OCI-LY7 (cell line): ENCODE results near the gene DMD. TPM values are rescaled to one million over a fixed set of nuclear protein-coding genes. Genes with fewer than 3 reads are reported as not detected.

ENCODE experiments used
- BruUV-seq: library from RNA; stranded (reverse); fragments of 400-500 nt; replicated peaks from 2 replicates; lab custom pipeline; 2021; lab: Mats Ljungman, UMichigan
- CTCF ChIA-PET: fragments of 300-600 bp; sonication (Branson Sonifier 250); formaldehyde crosslinking; loops from one replicate; lab custom pipeline; 2022; ENCODE audit warnings: antibody characterized with exemption; ENCODE audit not compliant: unreplicated experiment; lab: Charles Lee
- POLR2A ChIA-PET: fragments of 300-600 bp; sonication (Branson Sonifier 250); formaldehyde crosslinking; loops from one replicate; lab custom pipeline; 2022; ENCODE audit warnings: antibody characterized with exemption; lab: Charles Lee
- DNase-seq: peaks from one replicate; pipeline ENCODE4 v3.0.0-alpha.2; 2015; ENCODE audit warnings: low spot score
- H2AFZ ChIP-seq: fragments of 200-600 bp; sonication (generic), shearing (Covaris generic); 2 replicates; pipeline ENCODE4 v1.6.1; 2014; ENCODE audit warnings: mild to moderate bottlenecking, antibody characterized with exemption, low read length, moderate library complexity
- H3K27ac ChIP-seq: fragments of 200-600 bp; sonication (generic); 2 replicates; pipeline ENCODE4 v1.5.1; 2014; ENCODE audit warnings: mixed run types, low read depth, mild to moderate bottlenecking, moderate library complexity, low read length, inconsistent platforms; ENCODE audit not compliant: poor library complexity, severe bottlenecking
- H3K36me3 ChIP-seq: fragments of 200-600 bp; sonication (generic); 2 replicates; pipeline ENCODE4 v1.6.1; 2014; ENCODE audit warnings: mild to moderate bottlenecking, antibody characterized with exemption, low read length, moderate library complexity, mixed read lengths; ENCODE audit not compliant: insufficient read depth
- H3K4me1 ChIP-seq: fragments of 200-600 bp; sonication (generic); 2 replicates; pipeline ENCODE4 v1.5.1; 2014; ENCODE audit warnings: mild to moderate bottlenecking, low read length; ENCODE audit not compliant: insufficient read depth, poor library complexity, severe bottlenecking
- H3K4me2 ChIP-seq: fragments of 200-600 bp; sonication (generic); 2 replicates; pipeline ENCODE4 v1.6.1; 2014; ENCODE audit warnings: mild to moderate bottlenecking, low read length
- H3K4me3 ChIP-seq: fragments of 200-600 bp; sonication (generic); 2 replicates; pipeline ENCODE4 v1.5.1; 2014; ENCODE audit warnings: mild to moderate bottlenecking, low read depth, low read length; ENCODE audit not compliant: poor library complexity, severe bottlenecking
- H3K79me2 ChIP-seq: fragments of 200-600 bp; sonication (generic); 2 replicates; pipeline ENCODE4 v1.6.1; 2016; ENCODE audit warnings: low read depth, mild to moderate bottlenecking, low read length, moderate library complexity, mixed read lengths; ENCODE audit not compliant: insufficient read depth
- H3K9me2 ChIP-seq: fragments of 200-600 bp; sonication (generic); 2 replicates; pipeline ENCODE4 v1.6.1; 2016; ENCODE audit warnings: mild to moderate bottlenecking, low read length, mixed read lengths; ENCODE audit not compliant: insufficient read depth
- H3K9me3 ChIP-seq: fragments of 200-600 bp; sonication (generic); 2 replicates; pipeline ENCODE4 v1.6.1; 2014; ENCODE audit warnings: mild to moderate bottlenecking, mixed run types, low read length, mixed read lengths
- H4K20me1 ChIP-seq: fragments of 200-600 bp; sonication (generic); 2 replicates; pipeline ENCODE4 v1.6.1; 2014; ENCODE audit warnings: mild to moderate bottlenecking, antibody characterized with exemption, low read length, moderate library complexity, mixed read lengths; ENCODE audit not compliant: insufficient read depth
- EZH2phosphoT487 ChIP-seq: fragments of 200-600 bp; sonication (generic); IDR thresholded peaks from 2 replicates; pipeline ENCODE4 v1.6.1; 2018; ENCODE audit warnings: low read depth, borderline replicate concordance, mild to moderate bottlenecking, mixed run types, antibody characterized with exemption, low read length, moderate library complexity, mixed read lengths
- intact Hi-C: fragments of 100-400 bp; cut with micrococcal nuclease; formaldehyde crosslinking; loops from one replicate; pipeline ENCODE4 v1.10.0; 2022; ENCODE audit not compliant: unreplicated experiment
- total RNA-seq, 2 experiments: library from RNA; depleted of rRNA in 1 of 2; stranded (reverse); fragments of >200 nt in 1 of 2; shearing (Covaris generic) in 1 of 2; gene quantifications; 2 replicates each; pipeline ENCODE4 v1.2.3, GENCODE V29; 2014 to 2022
- TF ChIP-seq, protein P1 (sequence below): fragments of 200-600 bp; sonication (generic); conservative IDR thresholded peaks from 2 replicates; pipeline ENCODE4 v1.5.1; 2014; ENCODE audit warnings: mild to moderate bottlenecking, antibody characterized with exemption, low read length, moderate library complexity, mixed read lengths

The DMD gene
- total RNA-seq, 2 experiments from 2014 or later = 20.5 to 61.4 TPM

DNA sequence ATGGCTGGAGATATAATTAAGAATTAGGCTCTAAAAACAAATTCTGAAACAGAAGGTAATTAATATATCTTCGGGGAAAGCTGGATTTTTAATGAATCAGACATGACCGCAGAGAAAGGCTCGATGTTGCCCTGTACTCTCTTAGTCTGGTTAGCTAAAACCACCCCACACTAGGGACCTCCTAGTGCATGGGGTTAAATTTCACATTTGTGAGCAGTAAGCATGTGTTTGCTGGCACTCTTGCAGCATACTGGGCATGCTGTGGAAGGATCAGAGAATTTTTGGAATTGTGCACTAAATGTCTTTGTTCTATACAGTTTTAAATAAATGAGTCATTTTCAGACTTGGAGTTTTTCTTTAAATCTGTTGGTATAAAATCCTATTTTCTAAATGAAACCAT, 1663.9 kb downstream of the DMD start:
- DNase-seq = no peak
- Histone ChIP-seq H3K36me3 (no peaks in the 10 kb centered on the region), H3K4me2 (no peak overlapping the region), H3K4me1 (no peaks in the 10 kb centered on the region), H3K79me2 (no peaks in the 10 kb centered on the region), H3K4me3 (no peak overlapping the region), H3K27ac (no peak overlapping the region), H4K20me1 (no peaks in the 10 kb centered on the region), H2AFZ (no peak overlapping the region), H3K9me2 (no peaks in the 10 kb centered on the region), H3K9me3 (no peaks in the 10 kb centered on the region)
- POLR2A ChIA-PET = interaction anchor here (0.5 kb wide), 2 partner anchors 38 to 654 kb away, joined by 3 to 6 read pairs; no protein-coding TSS in a partner anchor
- no TSS peak for BruUV-seq
- CTCF ChIA-PET = no interaction called here
- TF ChIP-seq EZH2phosphoT487 = no peak
- TF ChIP-seq, protein P1, sequence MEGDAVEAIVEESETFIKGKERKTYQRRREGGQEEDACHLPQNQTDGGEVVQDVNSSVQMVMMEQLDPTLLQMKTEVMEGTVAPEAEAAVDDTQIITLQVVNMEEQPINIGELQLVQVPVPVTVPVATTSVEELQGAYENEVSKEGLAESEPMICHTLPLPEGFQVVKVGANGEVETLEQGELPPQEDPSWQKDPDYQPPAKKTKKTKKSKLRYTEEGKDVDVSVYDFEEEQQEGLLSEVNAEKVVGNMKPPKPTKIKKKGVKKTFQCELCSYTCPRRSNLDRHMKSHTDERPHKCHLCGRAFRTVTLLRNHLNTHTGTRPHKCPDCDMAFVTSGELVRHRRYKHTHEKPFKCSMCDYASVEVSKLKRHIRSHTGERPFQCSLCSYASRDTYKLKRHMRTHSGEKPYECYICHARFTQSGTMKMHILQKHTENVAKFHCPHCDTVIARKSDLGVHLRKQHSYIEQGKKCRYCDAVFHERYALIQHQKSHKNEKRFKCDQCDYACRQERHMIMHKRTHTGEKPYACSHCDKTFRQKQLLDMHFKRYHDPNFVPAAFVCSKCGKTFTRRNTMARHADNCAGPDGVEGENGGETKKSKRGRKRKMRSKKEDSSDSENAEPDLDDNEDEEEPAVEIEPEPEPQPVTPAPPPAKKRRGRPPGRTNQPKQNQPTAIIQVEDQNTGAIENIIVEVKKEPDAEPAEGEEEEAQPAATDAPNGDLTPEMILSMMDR = no peak
- intact Hi-C loops = no loop called here

DNA sequence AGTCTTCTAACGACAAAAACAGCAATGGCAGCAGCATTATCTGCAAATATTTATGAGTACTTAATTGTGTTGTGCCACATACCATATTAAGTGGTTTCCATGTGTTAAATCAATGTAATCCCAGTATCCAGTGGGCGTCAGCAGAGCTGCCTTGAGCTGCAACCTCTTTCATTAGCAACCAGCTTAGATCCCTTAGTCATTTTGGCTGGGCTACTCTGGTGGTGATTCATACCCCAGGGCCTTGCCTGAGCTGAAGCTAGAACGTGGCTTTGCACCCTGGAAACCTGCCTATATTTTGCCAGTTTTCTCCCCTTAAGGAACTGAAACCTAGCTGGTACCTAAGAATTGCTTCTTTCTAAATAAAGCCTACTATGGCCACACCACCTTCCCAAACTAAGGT, 1665.2 kb downstream of the DMD start:
- no peak for DNase-seq
- no peak overlapping the region for H3K27ac ChIP-seq
- no peak overlapping the region for H2AFZ ChIP-seq
- intact Hi-C loops = no loop called here
- no peaks in the 10 kb centered on the region for H3K36me3 ChIP-seq
- no peaks in the 10 kb centered on the region for H3K9me2 ChIP-seq
- H3K4me2 ChIP-seq = no peak overlapping the region
- H3K4me1 ChIP-seq = no peaks in the 10 kb centered on the region
- H3K9me3 ChIP-seq = no peaks in the 10 kb centered on the region
- H3K4me3 ChIP-seq = no peak overlapping the region
- ChIA-PET POLR2A (no interaction called here), CTCF (no interaction called here)
- H4K20me1 ChIP-seq = no peaks in the 10 kb centered on the region
- no peak for TF ChIP-seq EZH2phosphoT487
- TF ChIP-seq, protein P1 = no peak
- no TSS peak for BruUV-seq
- no peaks in the 10 kb centered on the region for H3K79me2 ChIP-seq

DNA sequence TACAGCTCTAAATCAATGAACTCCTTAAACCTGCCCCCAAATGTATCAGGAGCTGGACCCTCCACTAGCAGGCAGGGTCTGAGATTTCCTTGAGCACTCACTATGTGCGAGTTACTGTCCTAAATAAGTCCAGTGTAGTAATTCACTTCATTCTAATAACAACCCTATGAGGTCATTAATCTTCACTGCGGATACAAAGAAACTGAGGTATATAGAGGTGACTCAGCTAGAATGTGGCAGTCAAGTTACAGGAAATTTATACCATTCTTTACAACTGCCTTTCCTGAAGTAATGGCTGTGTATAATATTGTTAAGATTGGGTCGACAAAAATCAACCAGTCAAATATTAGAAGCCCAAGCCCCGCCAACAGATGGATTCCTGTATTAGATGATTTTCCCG, 1665.6 kb downstream of the DMD start:
- intact Hi-C loops = no loop called here
- POLR2A ChIA-PET = no interaction called here
- no peak overlapping the region for H3K4me2 ChIP-seq
- no peaks in the 10 kb centered on the region for H3K36me3 ChIP-seq
- H3K79me2 ChIP-seq = no peaks in the 10 kb centered on the region
- no peaks in the 10 kb centered on the region for H3K4me1 ChIP-seq
- BruUV-seq = no TSS peak
- CTCF ChIA-PET = no interaction called here
- H3K9me3 ChIP-seq = no peaks in the 10 kb centered on the region
- no peak for DNase-seq
- no peak overlapping the region for H2AFZ ChIP-seq
- TF ChIP-seq, protein P1 = no peak
- no peak for TF ChIP-seq EZH2phosphoT487
- no peak overlapping the region for H3K27ac ChIP-seq
- no peaks in the 10 kb centered on the region for H4K20me1 ChIP-seq
- H3K9me2 ChIP-seq = no peaks in the 10 kb centered on the region
- no peak overlapping the region for H3K4me3 ChIP-seq
